Measurements from ENCODE around the gene RDX. TPM values are rescaled to one million over a fixed set of nuclear protein-coding genes. Genes with fewer than 3 reads are reported as not detected.

The RDX gene
- total RNA-seq, 4 donors from 2014 or later = 26.5 to 42.3 (median 32.6) TPM

DNA sequence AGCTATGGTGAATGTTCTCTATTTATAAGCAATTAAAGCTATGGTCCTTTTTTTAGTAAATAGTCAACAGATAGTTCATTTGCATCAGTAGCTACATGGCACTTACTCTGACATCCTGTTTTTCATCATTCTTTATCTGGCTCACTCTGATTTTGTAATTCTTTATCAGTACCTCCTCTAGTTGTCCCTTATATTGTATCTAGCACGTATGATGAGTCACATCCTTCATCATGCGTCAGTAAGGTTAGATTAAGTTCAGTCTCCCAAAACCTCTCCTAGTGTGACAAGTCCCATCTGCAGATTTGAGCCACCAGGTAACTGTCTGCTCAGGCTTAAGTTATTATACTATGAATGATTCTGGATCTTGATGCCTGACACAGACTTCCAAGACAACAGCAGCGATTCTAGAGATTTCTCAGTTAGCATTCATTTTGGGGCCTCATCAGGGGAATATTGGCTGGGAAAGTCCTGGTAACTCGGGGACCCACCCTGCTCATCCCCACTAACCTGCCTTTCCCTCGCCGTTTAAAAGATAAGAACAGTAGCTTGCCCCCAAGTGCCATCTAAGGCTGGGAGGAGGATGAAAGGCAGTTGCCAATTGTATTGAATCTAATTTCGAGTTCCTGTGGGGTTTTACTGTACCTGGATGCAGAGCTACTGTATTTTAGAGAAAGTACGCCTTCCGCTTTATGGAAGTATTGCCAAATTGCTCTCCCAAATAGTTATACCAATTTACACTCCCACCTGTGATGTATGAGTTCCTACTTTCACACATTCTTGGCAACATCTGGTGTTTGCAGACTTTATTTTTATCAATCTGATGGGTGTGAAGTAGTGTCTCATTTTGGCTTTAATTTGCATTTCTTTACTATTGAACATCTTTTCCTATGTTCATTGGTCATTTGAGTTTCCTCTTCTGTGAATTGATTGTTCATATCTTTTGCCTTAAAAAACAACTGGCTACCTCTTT, 147.4 kb downstream of the RDX start:
- 66 to 68% methylated on average over 9 of the region's 9 CpGs for WGBS, 2 donors
- DNase-seq (ENCODE audit: low spot score in 2 of 2) = no peak
- intact Hi-C loops (cut with DNase I; ENCODE audit: low total_unique reads) = no loop called here
- no peak overlapping the region for H3K4me3 ChIP-seq (ENCODE audit: low read depth, poor library complexity, severe bottlenecking)
- no peak for TF ChIP-seq CTCF (IDR thresholded peaks at IDR 0.05)

DNA sequence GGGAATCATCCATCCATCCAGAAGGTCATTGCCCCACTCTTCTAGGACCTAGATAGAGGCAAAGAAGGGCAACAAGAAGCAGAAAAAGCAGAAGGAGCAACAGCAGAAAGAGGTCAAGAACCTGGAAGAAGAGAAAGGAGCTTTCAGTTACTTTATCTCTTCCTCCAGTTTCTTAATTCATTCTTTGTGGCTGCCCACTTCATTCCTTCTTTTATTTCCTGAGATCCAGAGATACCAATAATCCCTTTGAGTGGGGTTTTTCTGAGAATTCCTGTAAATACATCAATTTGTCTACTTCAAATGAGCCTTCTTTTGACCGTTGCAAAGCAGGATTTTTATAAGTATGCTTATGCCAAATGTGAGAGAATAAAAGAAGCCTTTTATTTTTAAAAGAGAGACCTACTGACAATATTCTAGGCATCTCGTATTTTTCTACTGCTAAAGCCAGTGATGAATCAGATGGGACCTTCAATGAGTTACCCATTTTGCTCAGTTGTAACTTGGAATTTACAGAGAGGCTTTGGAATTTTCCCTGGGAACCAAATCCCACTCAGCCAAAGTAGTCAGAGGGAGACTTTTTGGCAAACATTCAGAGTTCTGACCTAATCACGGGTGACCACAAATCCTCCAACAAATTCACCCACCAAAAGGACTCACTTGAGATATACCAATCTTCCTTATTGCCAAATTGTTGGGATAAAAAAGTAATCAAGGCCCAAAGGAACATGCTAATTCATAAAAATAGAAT, 148.3 kb downstream of the RDX start:
- WGBS, 2 donors = 50 to 63% methylated on average over 3 of the region's 3 CpGs
- no peak for TF ChIP-seq POLR2A (IDR thresholded peaks at IDR 0.05)
- TF ChIP-seq CTCF (IDR thresholded peaks at IDR 0.05) = no peak
- no peak overlapping the region for H3K4me3 ChIP-seq (ENCODE audit: low read depth, poor library complexity, severe bottlenecking)
- DNase-seq (ENCODE audit: low spot score in 2 of 2) = no peak
- intact Hi-C loops (cut with DNase I; ENCODE audit: low total_unique reads) = no loop called here

DNA sequence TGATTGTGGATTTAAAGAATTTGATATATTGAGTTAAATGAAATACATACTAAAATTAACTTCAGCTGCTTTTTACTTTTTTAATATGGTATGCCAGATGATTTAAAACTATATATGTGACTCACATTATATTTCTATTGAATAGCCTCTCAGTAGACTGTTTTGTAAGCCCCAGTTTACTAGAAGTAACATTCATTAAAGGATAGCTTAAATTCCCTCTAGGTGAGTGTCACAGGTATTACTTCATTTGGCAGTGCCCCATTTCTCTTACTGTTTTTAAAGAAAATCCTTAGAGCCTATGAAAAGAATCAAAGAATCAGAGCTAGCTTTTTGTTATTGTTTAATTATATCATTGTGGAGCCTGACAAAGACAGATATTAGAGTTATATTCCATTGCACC, 154.6 kb downstream of the RDX start:
- no peak overlapping the region for H3K4me3 ChIP-seq (ENCODE audit: low read depth, poor library complexity, severe bottlenecking)
- TF ChIP-seq POLR2A (IDR thresholded peaks at IDR 0.05) (no peak), CTCF (IDR thresholded peaks at IDR 0.05) (no peak)
- DNase-seq (ENCODE audit: low spot score in 2 of 2) = no peak
- intact Hi-C loops (cut with DNase I; ENCODE audit: low total_unique reads) = no loop called here

DNA sequence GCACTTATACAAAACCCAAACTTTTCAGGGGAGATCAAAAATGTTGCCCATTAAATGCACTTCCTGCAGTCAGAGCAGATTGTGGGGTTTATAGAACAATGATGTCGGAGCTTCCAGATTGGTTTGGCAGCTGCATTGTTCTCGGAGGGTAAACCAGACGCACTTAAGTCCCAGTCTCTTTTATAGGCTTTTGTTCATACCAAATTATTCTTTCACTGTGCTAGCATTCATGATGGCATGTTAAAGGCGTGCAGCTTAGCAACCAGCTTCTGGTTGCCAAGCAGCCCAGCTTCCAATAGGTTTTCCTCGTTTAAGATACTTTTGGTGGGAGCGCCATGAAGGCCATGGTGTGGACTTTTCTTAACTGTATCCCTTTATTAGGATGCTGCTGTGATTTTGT, 162.3 kb downstream of the RDX start:
- DNase-seq (ENCODE audit: low spot score in 2 of 2) = no peak
- no peak overlapping the region for H3K4me3 ChIP-seq (ENCODE audit: low read depth, poor library complexity, severe bottlenecking)
- intact Hi-C loops (cut with DNase I; ENCODE audit: low total_unique reads) = no loop called here
- WGBS, 2 donors = 65 to 70% methylated on average over 6 of the region's 6 CpGs
- no peak for TF ChIP-seq CTCF (IDR thresholded peaks at IDR 0.05)
- TF ChIP-seq POLR2A (IDR thresholded peaks at IDR 0.05) = no peak

DNA sequence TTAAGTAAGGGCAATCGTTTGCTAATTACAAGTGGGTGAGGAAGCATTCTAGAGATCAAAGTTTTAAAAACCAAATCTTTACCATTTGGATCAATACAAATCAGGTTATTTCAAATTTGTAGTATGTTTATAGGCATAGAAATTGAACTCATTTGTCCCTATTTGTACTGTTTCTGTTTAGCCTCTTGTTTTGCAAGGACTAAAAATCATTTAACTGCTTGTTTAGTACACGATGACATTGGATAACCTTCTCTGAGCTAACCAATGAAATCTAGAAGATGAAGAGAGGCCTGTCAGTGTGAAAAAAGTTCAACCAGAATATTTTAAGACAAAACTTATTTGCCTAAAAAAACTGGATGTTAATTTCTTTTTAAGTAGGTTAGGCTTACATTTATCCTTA, 163.3 kb downstream of the RDX start:
- intact Hi-C loops (cut with DNase I; ENCODE audit: low total_unique reads) = no loop called here
- no peak for TF ChIP-seq POLR2A (IDR thresholded peaks at IDR 0.05)
- TF ChIP-seq CTCF (IDR thresholded peaks at IDR 0.05) = no peak
- DNase-seq (ENCODE audit: low spot score in 2 of 2) = no peak
- H3K4me3 ChIP-seq (ENCODE audit: low read depth, poor library complexity, severe bottlenecking) = no peak overlapping the region
- WGBS, 2 donors = 87 to 94% methylated on average over 2 of the region's 2 CpGs

Measured in lower leg skin (tissue), 4 donors.